Hepatocyte (in vitro differentiated cells): ENCODE measurements around the gene TANGO2. TPM values are rescaled to one million over a fixed set of nuclear protein-coding genes. Genes with fewer than 3 reads are reported as not detected.
A peak's percentile ranks its signal among the peaks of the same experiment; 100 is the strongest.

Source experiments
- DNase-seq: peaks from one replicate; pipeline ENCODE4 v3.0.0-alpha.2; 2016; ENCODE audit warnings: low spot score
- H2AFZ ChIP-seq: fragments of 200-600 bp; sonication (generic); 2 replicates; pipeline ENCODE4 v1.6.0; 2016; ENCODE audit warnings: antibody characterized with exemption, mild to moderate bottlenecking
- H3K27ac ChIP-seq: fragments of 200-600 bp; sonication (generic); 2 replicates; pipeline ENCODE4 v1.5.1; 2016; ENCODE audit warnings: mild to moderate bottlenecking
- H3K27me3 ChIP-seq: fragments of 200-600 bp; sonication (generic); 2 replicates; pipeline ENCODE4 v1.6.1; 2016
- H3K36me3 ChIP-seq: fragments of 200-600 bp; sonication (generic); replicated peaks from 2 replicates; pipeline ENCODE4 v1.5.1; 2016; ENCODE audit warnings: low read depth; ENCODE audit not compliant: insufficient read depth
- H3K4me1 ChIP-seq: fragments of 200-600 bp; sonication (generic); 2 replicates; pipeline ENCODE4 v1.5.1; 2016; ENCODE audit warnings: mild to moderate bottlenecking, moderate library complexity; ENCODE audit not compliant: insufficient read depth
- H3K4me2 ChIP-seq: fragments of 200-600 bp; sonication (generic); 2 replicates; pipeline ENCODE4 v1.6.0; 2016
- H3K4me3 ChIP-seq: fragments of 200-600 bp; sonication (generic); 2 replicates; pipeline ENCODE4 v1.5.1; 2016; ENCODE audit warnings: mild to moderate bottlenecking
- H3K79me2 ChIP-seq: fragments of 200-600 bp; sonication (generic); 2 replicates; pipeline ENCODE4 v1.6.0; 2017; ENCODE audit warnings: mild to moderate bottlenecking
- H3K9me2 ChIP-seq: fragments of 200-600 bp; sonication (generic); replicated peaks from 2 replicates; pipeline ENCODE4 v1.6.0; 2017; ENCODE audit warnings: mild to moderate bottlenecking; ENCODE audit not compliant: insufficient read depth
- H3K9me3 ChIP-seq: fragments of 200-600 bp; sonication (generic); 2 replicates; pipeline ENCODE4 v1.5.1; 2016; ENCODE audit warnings: low read depth, mild to moderate bottlenecking
- H4K20me1 ChIP-seq: fragments of 200-600 bp; sonication (generic); 2 replicates; pipeline ENCODE4 v1.6.0; 2016; ENCODE audit warnings: mild to moderate bottlenecking; ENCODE audit not compliant: insufficient read depth, poor library complexity, severe bottlenecking
- CTCF ChIP-seq: fragments of 200-600 bp; sonication (generic); IDR thresholded peaks from 2 replicates; pipeline ENCODE4 v1.5.1; 2016; ENCODE audit warnings: antibody characterized with exemption, mild to moderate bottlenecking; ENCODE audit not compliant: poor library complexity
- EZH2 ChIP-seq: fragments of 200-600 bp; sonication (generic); IDR thresholded peaks from 2 replicates; pipeline ENCODE4 v1.6.1; 2016; ENCODE audit warnings: antibody characterized with exemption, mild to moderate bottlenecking, borderline replicate concordance
- EZH2phosphoT487 ChIP-seq: fragments of 200-600 bp; sonication (generic); IDR thresholded peaks from one replicate; pipeline ENCODE4 v1.6.1; 2018; ENCODE audit warnings: antibody characterized with exemption, mild to moderate bottlenecking, low read depth, moderate library complexity; ENCODE audit not compliant: unreplicated experiment, severe bottlenecking
- WGBS: methylation state at CpG from one replicate; pipeline ENCODE4 v1.1.6; 2016; ENCODE audit warnings: low lambda C conversion rate; ENCODE audit errors: missing lambda C conversion rate; 5-methylcytosine and 5-hydroxymethylcytosine counted together
- polyA plus RNA-seq: library from polyadenylated mRNA; unstranded; fragments of >200 nt; fragmentation: Nextera tagmentation; extraction: Ambion mirVana; gene quantifications from 2 replicates; pipeline ENCODE4 v1.2.1, GENCODE V29; 2016
- total RNA-seq: library from RNA; depleted of rRNA; stranded (reverse); fragments of >200 nt; gene quantifications from 2 replicates; pipeline ENCODE4 v1.2.3, GENCODE V29; 2014

Gene TANGO2
- total and polyA plus RNA-seq, 2 experiments from 2014 or later: 20.8 to 21.4 TPM

GRCh38 chr22:20015971-20016733, 4.8 kb upstream of the TANGO2 start:
- Histone ChIP-seq H2AFZ (peak overlapping the region; percentile 57), H3K27me3 (peaks cover 33% of the 10 kb centered on the region), H4K20me1 (no peaks in the 10 kb centered on the region), H3K4me1 (peaks cover 6% of the 10 kb centered on the region), H3K79me2 (peaks cover 1% of the 10 kb centered on the region), H3K9me3 (no peaks in the 10 kb centered on the region), H3K4me3 (peak overlapping the region; percentile 63), H3K4me2 (peak overlapping the region; percentile 96), H3K9me2 (no peaks in the 10 kb centered on the region), H3K36me3 (no peaks in the 10 kb centered on the region), H3K27ac (no peak overlapping the region)
- DNase-seq: peak; percentile 46
- under 1% methylated on average over 41 of the region's 101 CpGs for WGBS
- no peak for TF ChIP-seq CTCF
- TF ChIP-seq EZH2: peak; percentile 88
- TF ChIP-seq EZH2phosphoT487: peak; percentile 34

GRCh38 chr22:20016734-20017621, 3.9 kb upstream of the TANGO2 start, which contains the start of gene ARVCF:
Gene ARVCF, minus strand, starts transcription at chr22:20016823. Its CDS starts 26,029 bp downstream, at chr22:19990794.
- Histone ChIP-seq H3K79me2 (peaks cover 8% of the 10 kb centered on the region), H3K27ac (no peak within 1 kb of the TSS), H3K36me3 (no peaks in the 10 kb centered on the region), H3K9me2 (no peaks in the 10 kb centered on the region), H4K20me1 (no peaks in the 10 kb centered on the region), H3K4me1 (peaks cover 11% of the 10 kb centered on the region), H2AFZ (peak within 1 kb of the TSS; percentile 80), H3K4me2 (peak within 1 kb of the TSS; percentile 96), H3K9me3 (no peaks in the 10 kb centered on the region), H3K4me3 (peak within 1 kb of the TSS; percentile 63), H3K27me3 (peaks cover 33% of the 10 kb centered on the region)
- WGBS: 4% methylated on average over 47 of the region's 79 CpGs
- DNase-seq: peak; percentile 92
- TF ChIP-seq EZH2phosphoT487 (no peak), EZH2 (no peak), CTCF (no peak)

GRCh38 chr22:20017622-20017958, 3.3 kb upstream of the TANGO2 start:
- no peaks in the 10 kb centered on the region for H3K9me2 ChIP-seq
- peaks cover 16% of the 10 kb centered on the region for H3K4me1 ChIP-seq
- peaks cover 2% of the 10 kb centered on the region for H4K20me1 ChIP-seq
- H2AFZ ChIP-seq: no peak overlapping the region
- TF ChIP-seq EZH2 (no peak), EZH2phosphoT487 (no peak), CTCF (no peak)
- peak overlapping the region; percentile 96 for H3K4me2 ChIP-seq
- 65% methylated on average over 9 of the region's 9 CpGs for WGBS
- H3K27ac ChIP-seq: no peak overlapping the region
- H3K79me2 ChIP-seq: peaks cover 14% of the 10 kb centered on the region
- no peak for DNase-seq
- H3K9me3 ChIP-seq: no peaks in the 10 kb centered on the region
- H3K36me3 ChIP-seq: no peaks in the 10 kb centered on the region
- H3K4me3 ChIP-seq: no peak overlapping the region
- H3K27me3 ChIP-seq: peaks cover 33% of the 10 kb centered on the region
